Ureter (tissue), 1 donor: Measurements from ENCODE around the gene PGM5. TPM values are rescaled to one million over a fixed set of nuclear protein-coding genes. Genes with fewer than 3 reads are reported as not detected.
"Not testable (repeated sequence)": the region's sequence is repeated elsewhere in the genome, so short reads cannot be mapped to it uniquely, and the experiment has no call there.

Experiments
- DNase-seq: peaks from one replicate; pipeline ENCODE4 v3.0.0-alpha.2; 2020; ENCODE audit warnings: low spot score
- total RNA-seq: library from RNA; stranded (reverse); gene quantifications from one replicate; pipeline ENCODE4 v1.2.4, GENCODE V29; 2023
- donor health status: DM: yes; HTN: yes; CAD: no.

PGM5 gene
- total RNA-seq, 1 donor from 2014 or later, result 173 TPM

- not testable (repeated sequence) for DNase-seq
Observed at GRCh38 chr9:68377723-68378122, 21.3 kb downstream of the PGM5 start.

GRCh38 chr9:68383894-68384293, 27.5 kb downstream of the PGM5 start:
- DNase-seq, result not testable (repeated sequence)

DNA sequence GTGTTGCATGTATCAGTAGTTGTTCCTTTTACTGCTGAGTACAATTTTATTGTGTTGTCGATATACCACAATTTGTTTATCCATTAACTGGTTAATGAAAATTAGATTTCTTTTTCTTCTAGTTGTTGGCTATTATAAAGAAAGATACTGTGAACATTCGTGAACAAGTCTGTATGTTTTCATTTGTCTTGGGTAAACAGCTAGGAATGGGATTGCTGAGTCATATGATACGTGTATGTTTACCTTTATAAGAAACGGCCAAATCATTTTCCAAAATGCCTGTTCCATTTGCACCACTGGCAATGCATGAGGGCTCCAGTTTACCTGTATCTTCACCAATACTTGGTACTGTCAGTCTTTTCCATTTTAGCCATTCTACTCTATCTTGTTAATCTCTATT, 33.1 kb downstream of the PGM5 start:
- DNase-seq, result not testable (repeated sequence)

GRCh38 chr9:68390737-68391136, 34.3 kb downstream of the PGM5 start:
- not testable (repeated sequence) for DNase-seq

DNA sequence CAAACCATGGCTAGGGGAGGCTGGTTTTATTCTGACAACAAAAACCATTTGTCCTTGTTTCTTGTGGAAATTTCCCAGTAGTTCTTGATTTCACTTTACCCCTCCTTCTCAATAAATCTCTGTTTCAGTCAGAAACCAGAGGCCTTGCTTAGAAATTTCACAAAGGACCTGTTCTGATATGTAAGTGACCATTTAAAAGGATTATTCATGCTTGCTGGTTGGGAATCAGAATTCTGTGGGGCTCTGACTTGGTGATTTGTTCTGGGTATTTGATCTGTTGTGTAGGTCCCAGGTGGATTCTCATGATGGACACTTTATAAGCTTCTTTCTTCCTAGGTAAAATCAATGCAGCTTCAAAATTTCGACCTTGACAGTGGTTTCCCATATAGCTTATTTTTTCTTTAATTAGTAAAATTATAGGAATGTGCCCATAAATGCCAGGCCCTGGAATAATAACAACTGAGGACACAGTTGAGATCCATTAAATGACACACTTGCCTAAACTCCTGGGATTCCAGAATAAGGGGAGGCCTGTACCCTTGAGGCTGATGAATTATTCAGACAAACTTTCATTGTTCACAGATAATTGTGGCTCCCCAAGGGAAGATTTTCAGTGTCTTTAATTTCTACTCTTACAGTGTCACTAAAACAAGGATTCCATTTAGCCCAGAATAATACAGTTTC, 40.1 kb downstream of the PGM5 start:
- not testable (repeated sequence) for DNase-seq

DNA sequence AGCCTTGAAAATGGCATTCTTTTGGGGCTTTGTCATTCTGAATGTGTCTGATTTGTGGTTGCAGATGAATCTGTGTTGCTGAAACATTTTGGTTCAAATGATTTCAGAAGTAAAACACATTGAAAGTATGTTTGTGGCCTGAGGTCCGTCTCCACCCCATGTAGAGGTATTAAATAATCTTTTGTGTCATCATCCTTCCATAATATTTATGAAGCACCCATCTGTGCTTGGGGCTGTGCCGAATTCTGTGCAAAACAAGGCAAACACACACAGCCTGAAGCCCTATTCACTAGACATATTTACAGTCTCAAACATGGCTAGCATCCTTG, 40.6 kb downstream of the PGM5 start:
- not testable (repeated sequence) for DNase-seq

DNA sequence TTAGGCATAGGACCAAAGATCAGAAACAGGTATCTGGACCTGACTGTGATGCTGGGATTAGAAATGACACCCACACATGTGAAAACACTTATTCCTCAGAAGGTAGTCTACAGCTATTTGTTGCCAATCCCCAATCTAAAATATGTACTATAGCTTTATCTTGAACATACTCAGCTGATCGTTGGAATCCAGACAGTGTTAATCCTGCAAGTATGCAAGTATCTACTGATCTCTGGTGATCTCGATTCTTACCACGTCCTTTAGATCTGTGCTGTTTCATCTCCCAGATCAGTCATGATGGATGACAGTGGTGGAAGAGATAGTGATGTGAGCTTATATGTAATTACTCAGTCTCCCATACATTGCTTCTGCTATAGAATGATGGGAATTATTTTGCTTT, 41.4 kb downstream of the PGM5 start:
- not testable (repeated sequence) for DNase-seq

- DNase-seq, result not testable (repeated sequence)
Observed at GRCh38 chr9:68398324-68398723, 41.9 kb downstream of the PGM5 start.

DNA sequence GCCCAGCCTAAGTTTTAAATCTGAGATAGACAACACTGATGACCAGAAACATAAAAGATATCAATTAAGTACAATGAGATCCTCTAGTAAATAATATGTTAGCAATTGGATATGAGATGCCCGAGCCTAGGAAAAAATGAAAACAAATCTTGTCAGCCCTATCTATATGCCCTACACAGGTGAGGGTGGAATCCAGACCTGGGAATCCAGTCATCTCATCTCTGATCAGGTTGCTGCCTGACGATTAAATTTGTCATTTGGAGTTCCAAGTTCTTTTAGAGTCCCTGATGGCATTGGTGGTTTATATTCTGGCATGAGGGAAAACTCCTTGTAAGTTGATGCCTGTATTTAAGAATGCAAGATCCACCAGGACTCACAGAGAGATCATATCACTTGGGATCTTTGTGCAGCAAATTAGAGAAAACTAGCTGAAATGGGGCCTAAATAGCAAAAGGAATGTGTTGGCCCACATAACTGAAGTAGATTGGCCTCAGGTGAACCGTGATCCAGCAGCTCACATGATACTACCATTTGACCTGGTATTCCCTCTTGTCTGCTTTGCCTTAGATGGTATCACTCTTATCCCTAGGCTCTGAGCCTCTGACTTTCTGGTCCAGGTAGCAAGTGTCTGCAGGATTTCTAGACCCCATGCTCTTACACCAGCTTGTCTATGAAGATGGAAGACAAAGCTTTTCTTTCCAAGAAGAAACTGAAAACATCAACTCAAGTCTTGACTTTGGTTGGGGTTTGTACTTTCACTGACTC, 48.2 kb downstream of the PGM5 start:
- not testable (repeated sequence) for DNase-seq

DNA sequence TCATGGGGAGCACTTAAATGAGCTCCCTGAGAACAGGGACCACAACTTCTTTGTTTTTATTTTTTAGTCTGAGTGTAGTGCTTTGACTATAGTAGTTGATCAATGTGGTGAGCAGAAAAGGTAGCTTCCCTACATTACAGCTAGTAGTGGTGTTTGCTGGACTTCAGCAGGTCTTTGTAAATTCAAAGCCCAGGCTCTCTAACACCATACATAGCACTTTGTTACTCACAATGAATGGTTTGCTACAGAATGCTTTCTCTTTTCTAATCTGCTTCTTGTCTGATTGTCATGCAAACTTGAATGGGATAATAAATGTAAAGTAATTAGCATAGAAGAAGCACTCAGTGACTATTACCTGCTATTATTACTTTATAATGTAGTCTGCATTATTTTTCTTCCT, 55.5 kb downstream of the PGM5 start:
- DNase-seq, result not testable (repeated sequence)

GRCh38 chr9:68412754-68413153, 56.3 kb downstream of the PGM5 start:
- not testable (repeated sequence) for DNase-seq

DNA sequence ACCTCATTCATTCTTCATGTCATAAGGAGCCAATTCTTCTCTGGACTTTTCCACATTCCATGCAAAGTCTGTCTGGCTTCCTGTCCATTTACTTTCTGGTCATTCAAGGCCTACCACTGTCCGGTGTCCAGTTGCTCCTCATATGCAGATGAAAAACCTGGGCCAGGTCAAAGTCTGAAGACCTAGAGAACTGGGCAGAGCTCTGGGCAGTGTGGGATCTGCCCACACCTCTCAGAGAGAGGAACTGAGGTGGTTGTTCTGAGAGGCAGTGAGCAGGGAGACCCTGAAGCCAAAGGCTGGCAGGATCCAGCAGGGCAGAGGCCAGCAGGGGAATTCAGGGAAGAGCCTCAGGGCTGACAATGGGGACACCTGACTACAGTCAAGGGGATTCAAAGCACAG, 58.7 kb downstream of the PGM5 start:
- not testable (repeated sequence) for DNase-seq

DNA sequence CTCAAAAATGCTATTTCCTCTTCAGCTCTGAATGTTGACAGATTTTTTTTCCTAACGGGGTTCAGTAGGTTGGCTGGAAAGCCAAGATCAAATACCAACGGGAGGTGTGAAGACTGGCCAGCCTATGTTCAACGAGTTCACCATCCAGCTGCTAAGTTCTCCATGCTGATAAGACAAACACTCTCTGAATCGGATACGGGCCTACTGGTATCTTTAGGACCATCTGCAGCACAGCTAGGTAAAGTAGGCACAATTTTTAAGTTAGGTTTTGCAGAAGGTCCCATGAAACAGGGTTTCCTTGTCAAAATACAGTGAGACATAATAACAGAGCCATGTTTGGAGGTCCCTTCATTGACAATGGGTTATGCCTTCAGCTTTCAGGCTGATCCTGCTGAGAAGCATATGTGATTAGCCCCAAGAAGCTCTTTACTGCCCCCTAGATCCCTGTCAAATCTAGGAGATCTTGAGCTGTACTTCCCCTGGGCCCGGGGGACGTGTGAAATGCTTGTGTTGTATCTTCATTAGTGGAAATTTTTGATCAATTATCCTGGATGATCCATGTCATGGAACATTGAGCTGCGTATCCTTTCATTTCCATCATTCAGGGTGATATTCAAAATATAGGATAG, 60.6 kb downstream of the PGM5 start:
- no peak for DNase-seq

- DNase-seq, result no peak
Observed at GRCh38 chr9:68417762-68418161, 61.4 kb downstream of the PGM5 start.

GRCh38 chr9:68418259-68418845, 61.9 kb downstream of the PGM5 start:
- no peak for DNase-seq

- no peak for DNase-seq
Observed at GRCh38 chr9:68419901-68420300, 63.5 kb downstream of the PGM5 start.

DNA sequence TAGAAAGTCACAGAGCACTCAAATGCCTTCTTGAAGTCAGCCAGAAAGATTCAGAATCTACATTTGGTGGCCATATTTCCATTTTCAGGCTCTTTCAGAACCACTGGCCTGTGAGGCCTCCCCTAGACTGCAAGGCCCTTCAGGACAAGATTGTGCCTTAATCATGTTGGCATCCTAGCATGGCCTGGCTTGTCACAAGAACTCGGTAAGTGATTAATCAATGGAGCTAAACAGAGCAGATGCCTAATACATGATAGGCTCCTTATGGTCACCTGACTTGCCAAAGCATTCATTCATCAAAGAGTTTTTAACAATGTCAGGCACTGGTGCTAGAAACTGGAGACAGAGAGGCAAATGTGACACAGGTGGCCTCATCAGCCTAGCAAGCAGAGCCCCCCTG, 70.3 kb downstream of the PGM5 start:
- no peak for DNase-seq

DNA sequence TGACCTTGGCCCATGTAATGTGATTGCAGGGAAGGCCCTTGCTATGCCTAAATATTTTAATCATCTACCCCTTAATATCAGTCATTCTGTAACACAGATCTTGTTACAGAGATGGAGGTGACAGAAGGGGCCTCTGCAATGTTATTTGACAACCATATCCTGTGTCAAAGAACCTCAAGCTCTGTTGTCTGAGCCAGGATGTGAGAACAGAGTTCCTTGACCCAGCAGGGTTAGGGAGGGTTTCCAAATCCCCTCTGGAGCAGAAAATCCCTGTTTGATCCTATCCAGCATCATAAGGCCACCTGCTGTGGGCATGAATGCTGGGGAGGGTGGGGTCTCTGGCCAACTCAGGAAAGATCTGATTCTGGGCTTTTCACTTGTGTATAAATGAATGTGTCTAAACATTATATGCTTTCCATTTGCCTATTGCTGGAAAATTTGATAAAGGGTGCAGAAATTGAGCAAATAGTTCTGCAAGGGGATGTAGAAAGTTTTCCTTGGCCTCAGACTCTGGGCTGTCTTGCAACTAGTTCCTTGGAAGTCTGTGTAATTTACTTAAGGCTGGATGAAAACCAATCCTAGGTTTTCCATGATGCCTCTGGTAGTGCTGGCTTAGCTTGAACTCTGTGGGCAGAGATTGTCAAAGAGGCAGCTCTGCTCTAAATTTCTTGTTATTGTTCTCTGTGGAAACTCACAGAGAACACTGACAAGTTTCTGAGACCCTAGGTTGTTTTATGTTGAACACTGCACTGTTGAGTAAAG, 71.0 kb downstream of the PGM5 start:
- no peak for DNase-seq

GRCh38 chr9:68428481-68428880, 72.1 kb downstream of the PGM5 start:
- no peak for DNase-seq

- no peak for DNase-seq
Observed at GRCh38 chr9:68429631-68430030, 73.2 kb downstream of the PGM5 start.

DNA sequence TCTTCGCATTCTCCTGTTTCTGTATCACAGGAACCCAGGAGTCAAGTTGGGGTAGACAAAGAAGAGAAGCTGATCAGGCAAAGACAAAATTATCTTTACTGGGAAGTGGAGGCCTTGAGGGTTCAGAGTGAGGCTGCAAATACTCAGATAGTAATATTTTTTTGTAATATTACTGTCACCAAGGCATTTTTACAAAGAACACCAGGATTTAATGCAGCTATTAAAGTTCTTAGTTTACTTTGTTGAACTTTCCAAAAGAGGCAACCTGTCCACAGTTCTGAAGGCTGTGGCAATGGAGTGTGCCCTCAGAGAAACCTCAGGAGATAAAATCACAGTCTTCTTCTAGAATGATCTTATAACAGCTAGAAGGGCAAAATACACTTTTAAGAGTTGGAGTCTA, 74.9 kb downstream of the PGM5 start:
- no peak for DNase-seq
